Measurements from ENCODE around the gene DPP7. TPM values are rescaled to one million over a fixed set of nuclear protein-coding genes. Genes with fewer than 3 reads are reported as not detected.

DPP7 gene
- total and polyA plus RNA-seq, 2 of the 8 experiments (the other 6 are each of a cell fraction or from before 2014, with no cell fraction given) = 21.2 to 26.8 TPM

- TF ChIP-seq NANOG (IDR thresholded peaks at IDR 0.05; ENCODE audit: insufficient read depth, low read depth, low read length, poor library complexity, severe bottlenecking) (no peak), POLR2AphosphoS5 (IDR thresholded peaks at IDR 0.05; ENCODE audit: low read depth, low read length) (no peak), YY1 (IDR thresholded peaks at IDR 0.05; ENCODE audit: low read depth, low read length) (no peak), ATF3 (IDR thresholded peaks at IDR 0.05; ENCODE audit: insufficient read depth, low read depth, low read length) (no peak), RFX5 (IDR thresholded peaks at IDR 0.05; ENCODE audit: borderline replicate concordance, low read depth, low read length) (no peak)
Measured at GRCh38 chr9:137082925-137083290, 31.6 kb downstream of the DPP7 start (continued).
